Astrocyte (in vitro differentiated cells and primary cell): ENCODE data around the gene ADAMTS17.

Experiments used
- EZH2 ChIP-seq: IDR thresholded peaks from 2 replicates; pipeline ENCODE4 v1.6.1; 2012; ENCODE audit warnings: mild to moderate bottlenecking, low read length, inconsistent platforms; ENCODE audit not compliant: insufficient read depth
- TF ChIP-seq, protein P1 (sequence below): IDR thresholded peaks from 2 replicates; pipeline ENCODE4 v1.5.1; 2011; ENCODE audit warnings: low read depth, mild to moderate bottlenecking, inconsistent platforms, low read length, moderate library complexity; ENCODE audit not compliant: insufficient read depth

DNA sequence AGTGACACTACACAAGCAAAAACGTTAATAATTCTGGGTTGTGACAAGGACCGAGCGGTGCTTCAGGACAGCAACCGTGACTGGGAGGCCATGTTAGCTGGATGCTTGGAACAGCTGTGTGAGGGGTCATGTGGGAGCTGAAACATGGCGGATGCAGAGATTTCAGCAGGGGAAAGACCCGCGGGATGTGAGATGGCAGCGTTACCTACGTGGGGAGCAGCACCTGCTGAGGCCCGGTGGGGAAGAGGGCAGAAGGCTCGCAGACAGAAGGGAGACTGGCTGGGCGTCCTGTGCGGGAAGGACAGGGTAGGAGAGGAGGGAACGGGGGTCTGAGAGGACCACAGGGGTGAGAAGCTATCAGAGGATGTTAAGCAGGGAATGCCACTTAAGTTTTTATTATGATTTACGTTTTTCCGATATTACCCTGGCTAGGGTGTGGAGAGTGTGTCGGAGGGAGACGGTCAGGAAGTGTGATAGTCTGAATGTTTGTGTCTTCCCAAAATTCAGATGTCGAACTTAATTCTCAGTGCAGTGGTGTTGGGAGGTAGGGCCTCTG, 379.7 kb downstream of the ADAMTS17 start:
- TF ChIP-seq, protein P1, sequence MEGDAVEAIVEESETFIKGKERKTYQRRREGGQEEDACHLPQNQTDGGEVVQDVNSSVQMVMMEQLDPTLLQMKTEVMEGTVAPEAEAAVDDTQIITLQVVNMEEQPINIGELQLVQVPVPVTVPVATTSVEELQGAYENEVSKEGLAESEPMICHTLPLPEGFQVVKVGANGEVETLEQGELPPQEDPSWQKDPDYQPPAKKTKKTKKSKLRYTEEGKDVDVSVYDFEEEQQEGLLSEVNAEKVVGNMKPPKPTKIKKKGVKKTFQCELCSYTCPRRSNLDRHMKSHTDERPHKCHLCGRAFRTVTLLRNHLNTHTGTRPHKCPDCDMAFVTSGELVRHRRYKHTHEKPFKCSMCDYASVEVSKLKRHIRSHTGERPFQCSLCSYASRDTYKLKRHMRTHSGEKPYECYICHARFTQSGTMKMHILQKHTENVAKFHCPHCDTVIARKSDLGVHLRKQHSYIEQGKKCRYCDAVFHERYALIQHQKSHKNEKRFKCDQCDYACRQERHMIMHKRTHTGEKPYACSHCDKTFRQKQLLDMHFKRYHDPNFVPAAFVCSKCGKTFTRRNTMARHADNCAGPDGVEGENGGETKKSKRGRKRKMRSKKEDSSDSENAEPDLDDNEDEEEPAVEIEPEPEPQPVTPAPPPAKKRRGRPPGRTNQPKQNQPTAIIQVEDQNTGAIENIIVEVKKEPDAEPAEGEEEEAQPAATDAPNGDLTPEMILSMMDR: no peak
- no peak for TF ChIP-seq EZH2
